Panc1 (cell line): ENCODE data around the gene IP6K1. TPM values are rescaled to one million over a fixed set of nuclear protein-coding genes. Genes with fewer than 3 reads are reported as not detected.

ENCODE experiments used
- ATAC-seq: fragments of 200-7000 bp; cut with Tn5 transposase; 2 replicates; pipeline ENCODE4 v1.9.1; 2020; ENCODE audit warnings: mild to moderate bottlenecking, moderate library complexity
- BruUV-seq: library from RNA; stranded (reverse); fragments of 400-500 nt; replicated peaks from 2 replicates; lab custom pipeline; 2021; lab: Mats Ljungman, UMichigan
- CTCF ChIA-PET: fragments of 300-600 bp; sonication (Branson Sonifier 250); formaldehyde crosslinking; loops from one replicate; lab custom pipeline; 2022; ENCODE audit warnings: antibody characterized with exemption; lab: Charles Lee
- POLR2A ChIA-PET: fragments of 300-600 bp; sonication (Branson Sonifier 250); formaldehyde crosslinking; loops from one replicate; lab custom pipeline; 2022; ENCODE audit warnings: antibody characterized with exemption; lab: Charles Lee
- DNase-seq: peaks from one replicate; pipeline ENCODE4 v3.0.0-alpha.2; 2010; ENCODE audit warnings: low read depth, low spot score
- H3K27ac ChIP-seq: 2 replicates; pipeline ENCODE4 v1.5.1; 2011; ENCODE audit warnings: mild to moderate bottlenecking, low read length, inconsistent platforms
- H3K27me3 ChIP-seq: fragments of 200-500 bp; sonication (Bioruptor generic); 2 replicates; pipeline ENCODE4 v1.6.0; 2014; ENCODE audit warnings: low read length, inconsistent platforms; ENCODE audit not compliant: control insufficient read depth, insufficient read depth
- H3K36me3 ChIP-seq: fragments of 200-500 bp; sonication (Bioruptor generic); 2 replicates; pipeline ENCODE4 v1.5.1; 2014; ENCODE audit warnings: inconsistent platforms, mild to moderate bottlenecking, low read length, moderate library complexity; ENCODE audit not compliant: control insufficient read depth, insufficient read depth
- H3K4me1 ChIP-seq: 2 replicates; pipeline ENCODE4 v1.5.1; 2011; ENCODE audit warnings: inconsistent platforms, mild to moderate bottlenecking, low read length, moderate library complexity; ENCODE audit not compliant: control insufficient read depth, insufficient read depth
- H3K4me3 ChIP-seq, 2 experiments: 2 replicates each; pipeline ENCODE4 v1.5.1; 2011 to 2012; ENCODE audit warnings: low read depth in 2 of 2, low read length in 2 of 2, mild to moderate bottlenecking in 2 of 2, inconsistent platforms in 1 of 2, moderate library complexity in 1 of 2
- H3K9me3 ChIP-seq: fragments of 200-500 bp; sonication (Bioruptor generic); 2 replicates; pipeline ENCODE4 v1.5.1; 2014; ENCODE audit warnings: low read depth, mild to moderate bottlenecking, inconsistent platforms, low read length, moderate library complexity; ENCODE audit not compliant: control insufficient read depth, insufficient read depth
- POLR2AphosphoS5 ChIP-seq: IDR thresholded peaks from 2 replicates; pipeline ENCODE4 v1.6.1; 2012; ENCODE audit warnings: mild to moderate bottlenecking, low read depth, low read length, moderate library complexity
- SIN3A ChIP-seq: IDR thresholded peaks from 2 replicates; pipeline ENCODE4 v1.6.1; 2012; ENCODE audit warnings: low read depth, mild to moderate bottlenecking, low read length, moderate library complexity, borderline replicate concordance; ENCODE audit not compliant: insufficient read depth
- TCF7L2 ChIP-seq: IDR thresholded peaks from 2 replicates; pipeline ENCODE4 v1.6.1; 2011; ENCODE audit warnings: mild to moderate bottlenecking, low read depth, low read length, inconsistent platforms
- in situ Hi-C: cut with HindIII; loops from 2 replicates; pipeline ENCODE4 v1.10.0; 2016; ENCODE audit warnings: low sequenced_read_pairs, low pct_unique_long_range_greater_than_20kb
- intact Hi-C: fragments of 100-400 bp; cut with micrococcal nuclease; formaldehyde crosslinking; loops from one replicate; pipeline ENCODE4 v1.10.0; 2022; ENCODE audit not compliant: unreplicated experiment
- total RNA-seq: library from RNA; stranded (reverse); gene quantifications from one replicate; pipeline ENCODE4 v1.2.1, GENCODE V29; 2021; ENCODE audit not compliant: unreplicated experiment
- TF ChIP-seq, protein P1 (sequence below), 2 experiments: IDR thresholded peaks; 2 replicates each; pipeline ENCODE4 v1.6.1; 2011 to 2012; ENCODE audit warnings: low read depth in 2 of 2, control low read depth in 1 of 2, low read length in 1 of 2, mild to moderate bottlenecking in 1 of 2, moderate library complexity in 1 of 2; ENCODE audit not compliant: insufficient read depth in 1 of 2
- TF ChIP-seq, protein P2 (sequence below): fragments of 450-650 bp; IDR thresholded peaks from 2 replicates; pipeline ENCODE4 v1.5.1; 2017; ENCODE audit warnings: mild to moderate bottlenecking

IP6K1 gene
- total RNA-seq, 1 experiment from 2014 or later = 39.8 TPM

DNA sequence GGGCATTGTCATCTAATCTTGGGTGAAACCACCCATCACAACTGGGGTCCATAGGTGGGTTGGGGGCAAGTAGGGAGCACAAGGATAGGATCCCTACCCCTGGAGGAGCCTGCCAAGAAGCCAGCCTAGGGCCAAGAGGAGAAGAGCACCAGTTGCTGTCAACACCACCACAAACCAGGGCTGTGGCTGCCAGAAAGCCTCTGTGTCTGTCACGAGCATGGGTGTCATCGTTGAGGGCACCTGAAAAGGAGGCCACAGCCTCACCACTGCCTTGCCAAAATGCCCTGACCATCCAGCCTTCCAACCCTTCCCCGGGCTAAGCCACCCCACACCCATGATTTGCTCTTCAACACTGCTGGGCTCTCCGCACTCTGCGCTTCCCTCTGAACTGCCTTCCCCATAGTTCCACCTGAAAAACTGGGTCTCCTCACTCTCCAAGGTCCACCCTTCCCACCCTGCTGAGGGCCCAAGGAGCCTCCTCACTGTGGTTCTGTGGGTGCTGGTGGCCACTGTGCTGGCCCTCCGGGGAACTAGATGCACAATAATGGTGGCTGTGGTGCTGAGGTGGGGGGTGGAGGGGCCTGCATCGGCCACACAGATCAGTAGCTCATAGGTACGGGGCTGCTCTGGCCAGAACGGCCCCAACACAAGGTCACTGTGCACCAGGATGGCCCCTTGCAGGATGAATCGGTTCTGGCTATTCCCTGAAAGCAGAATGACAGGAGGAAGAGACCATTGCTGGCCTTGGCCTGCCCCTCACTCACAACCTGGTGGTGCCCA lies 6.2 kb upstream of the IP6K1 start:
- ATAC-seq (no peak), DNase-seq (no peak)
- H3K27me3 ChIP-seq = no peaks in the 10 kb centered on the region
- no peak for TF ChIP-seq TCF7L2
- no peak for TF ChIP-seq SIN3A
- TF ChIP-seq POLR2AphosphoS5 = no peak
- TF ChIP-seq, protein P1, sequence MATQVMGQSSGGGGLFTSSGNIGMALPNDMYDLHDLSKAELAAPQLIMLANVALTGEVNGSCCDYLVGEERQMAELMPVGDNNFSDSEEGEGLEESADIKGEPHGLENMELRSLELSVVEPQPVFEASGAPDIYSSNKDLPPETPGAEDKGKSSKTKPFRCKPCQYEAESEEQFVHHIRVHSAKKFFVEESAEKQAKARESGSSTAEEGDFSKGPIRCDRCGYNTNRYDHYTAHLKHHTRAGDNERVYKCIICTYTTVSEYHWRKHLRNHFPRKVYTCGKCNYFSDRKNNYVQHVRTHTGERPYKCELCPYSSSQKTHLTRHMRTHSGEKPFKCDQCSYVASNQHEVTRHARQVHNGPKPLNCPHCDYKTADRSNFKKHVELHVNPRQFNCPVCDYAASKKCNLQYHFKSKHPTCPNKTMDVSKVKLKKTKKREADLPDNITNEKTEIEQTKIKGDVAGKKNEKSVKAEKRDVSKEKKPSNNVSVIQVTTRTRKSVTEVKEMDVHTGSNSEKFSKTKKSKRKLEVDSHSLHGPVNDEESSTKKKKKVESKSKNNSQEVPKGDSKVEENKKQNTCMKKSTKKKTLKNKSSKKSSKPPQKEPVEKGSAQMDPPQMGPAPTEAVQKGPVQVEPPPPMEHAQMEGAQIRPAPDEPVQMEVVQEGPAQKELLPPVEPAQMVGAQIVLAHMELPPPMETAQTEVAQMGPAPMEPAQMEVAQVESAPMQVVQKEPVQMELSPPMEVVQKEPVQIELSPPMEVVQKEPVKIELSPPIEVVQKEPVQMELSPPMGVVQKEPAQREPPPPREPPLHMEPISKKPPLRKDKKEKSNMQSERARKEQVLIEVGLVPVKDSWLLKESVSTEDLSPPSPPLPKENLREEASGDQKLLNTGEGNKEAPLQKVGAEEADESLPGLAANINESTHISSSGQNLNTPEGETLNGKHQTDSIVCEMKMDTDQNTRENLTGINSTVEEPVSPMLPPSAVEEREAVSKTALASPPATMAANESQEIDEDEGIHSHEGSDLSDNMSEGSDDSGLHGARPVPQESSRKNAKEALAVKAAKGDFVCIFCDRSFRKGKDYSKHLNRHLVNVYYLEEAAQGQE (IDR thresholded peaks at IDR 0.05; ENCODE audit: insufficient read depth in 1 of 2, low read depth in 2 of 2, low read length in 1 of 2) = no peak
- TF ChIP-seq, protein P2, sequence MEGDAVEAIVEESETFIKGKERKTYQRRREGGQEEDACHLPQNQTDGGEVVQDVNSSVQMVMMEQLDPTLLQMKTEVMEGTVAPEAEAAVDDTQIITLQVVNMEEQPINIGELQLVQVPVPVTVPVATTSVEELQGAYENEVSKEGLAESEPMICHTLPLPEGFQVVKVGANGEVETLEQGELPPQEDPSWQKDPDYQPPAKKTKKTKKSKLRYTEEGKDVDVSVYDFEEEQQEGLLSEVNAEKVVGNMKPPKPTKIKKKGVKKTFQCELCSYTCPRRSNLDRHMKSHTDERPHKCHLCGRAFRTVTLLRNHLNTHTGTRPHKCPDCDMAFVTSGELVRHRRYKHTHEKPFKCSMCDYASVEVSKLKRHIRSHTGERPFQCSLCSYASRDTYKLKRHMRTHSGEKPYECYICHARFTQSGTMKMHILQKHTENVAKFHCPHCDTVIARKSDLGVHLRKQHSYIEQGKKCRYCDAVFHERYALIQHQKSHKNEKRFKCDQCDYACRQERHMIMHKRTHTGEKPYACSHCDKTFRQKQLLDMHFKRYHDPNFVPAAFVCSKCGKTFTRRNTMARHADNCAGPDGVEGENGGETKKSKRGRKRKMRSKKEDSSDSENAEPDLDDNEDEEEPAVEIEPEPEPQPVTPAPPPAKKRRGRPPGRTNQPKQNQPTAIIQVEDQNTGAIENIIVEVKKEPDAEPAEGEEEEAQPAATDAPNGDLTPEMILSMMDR = no peak
- CTCF ChIA-PET = no interaction called here
- POLR2A ChIA-PET = no interaction called here
- H3K27ac ChIP-seq = no peak overlapping the region
- in situ Hi-C loops = no loop called here
- BruUV-seq = no TSS peak
- H3K4me1 ChIP-seq = no peaks in the 10 kb centered on the region
- H3K4me3 ChIP-seq = no peak overlapping the region
- no peaks in the 10 kb centered on the region for H3K9me3 ChIP-seq
- no peaks in the 10 kb centered on the region for H3K36me3 ChIP-seq
- intact Hi-C loops = no loop called here

DNA sequence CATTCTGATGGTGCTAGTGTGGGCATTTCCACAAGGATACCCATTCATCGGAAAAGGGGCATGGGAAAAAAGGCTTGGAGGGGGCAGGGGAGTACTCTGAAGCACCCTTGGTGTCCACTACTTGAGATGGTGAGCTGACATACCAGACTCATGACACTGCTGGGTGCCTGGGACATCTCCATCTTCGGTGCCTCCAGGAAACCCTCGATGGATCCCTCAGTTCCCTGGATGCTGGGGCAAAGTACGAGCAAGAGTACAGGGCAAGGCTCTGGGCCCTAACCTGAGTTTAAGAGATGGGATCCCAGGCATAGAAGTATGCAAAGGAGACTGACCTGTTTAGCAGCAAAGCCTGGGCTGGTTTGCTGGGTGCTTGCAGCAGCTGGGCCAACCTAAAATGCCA lies 5.2 kb upstream of the IP6K1 start:
- no peak for ATAC-seq
- POLR2A ChIA-PET = no interaction called here
- in situ Hi-C loops (no loop called here), intact Hi-C loops (no loop called here)
- no TSS peak for BruUV-seq
- no peak for DNase-seq
- CTCF ChIA-PET = no interaction called here
- Histone ChIP-seq H3K4me3 (no peak overlapping the region), H3K27ac (no peak overlapping the region), H3K9me3 (no peaks in the 10 kb centered on the region), H3K4me1 (peaks cover 4% of the 10 kb centered on the region), H3K36me3 (no peaks in the 10 kb centered on the region), H3K27me3 (no peaks in the 10 kb centered on the region)
- TF ChIP-seq, protein P2 = no peak
- TF ChIP-seq SIN3A (no peak), POLR2AphosphoS5 (no peak), TCF7L2 (no peak)
- TF ChIP-seq, protein P1 (IDR thresholded peaks at IDR 0.05; ENCODE audit: insufficient read depth in 1 of 2, low read depth in 2 of 2, low read length in 1 of 2) = no peak
